T follicular helper cell (primary cell): ENCODE measurements around the gene MC4R.
"Not testable (repeated sequence)": the region's sequence is repeated elsewhere in the genome, so short reads cannot be mapped to it uniquely, and the experiment has no call there.

Experiments used
- DNase-seq: peaks from one replicate; pipeline ENCODE4 v3.0.0-alpha.2; 2020; ENCODE audit warnings: low read depth
- total RNA-seq, 2 experiments: gene quantifications; one replicate each; lab custom pipeline; 2026; lab: John Stamatoyannopoulos, UW

Gene MC4R
- total RNA-seq: 0 reads per million in 2 experiments

GRCh38 chr18:60372596-60372995 is at the start of gene MC4R:
Gene MC4R (minus strand): TSS chr18:60372775. CDS start chr18:60372349, 426 bp downstream.
- no peak for DNase-seq

DNA sequence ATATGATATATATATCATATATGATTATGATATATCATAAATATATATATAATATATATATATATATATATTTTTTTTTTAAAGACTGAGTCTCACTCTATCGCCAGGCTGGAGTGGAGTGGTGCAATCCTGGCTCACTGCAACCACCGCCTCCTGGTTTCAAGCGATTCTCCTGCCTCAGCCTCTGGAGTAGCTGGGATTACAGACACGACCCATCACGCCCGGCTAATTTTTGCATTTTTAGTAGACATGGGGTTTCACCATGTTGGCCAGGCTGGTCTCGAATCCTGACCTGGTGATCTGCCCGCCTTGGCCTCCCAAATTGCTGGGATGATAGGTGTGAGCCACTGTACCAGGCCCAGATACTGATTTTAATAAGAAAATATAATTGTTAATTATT is 49.7 kb upstream of the MC4R start:
- DNase-seq: not testable (repeated sequence)

GRCh38 chr18:60421356-60422118 is 49.0 kb upstream of the MC4R start:
- no peak for DNase-seq

DNA sequence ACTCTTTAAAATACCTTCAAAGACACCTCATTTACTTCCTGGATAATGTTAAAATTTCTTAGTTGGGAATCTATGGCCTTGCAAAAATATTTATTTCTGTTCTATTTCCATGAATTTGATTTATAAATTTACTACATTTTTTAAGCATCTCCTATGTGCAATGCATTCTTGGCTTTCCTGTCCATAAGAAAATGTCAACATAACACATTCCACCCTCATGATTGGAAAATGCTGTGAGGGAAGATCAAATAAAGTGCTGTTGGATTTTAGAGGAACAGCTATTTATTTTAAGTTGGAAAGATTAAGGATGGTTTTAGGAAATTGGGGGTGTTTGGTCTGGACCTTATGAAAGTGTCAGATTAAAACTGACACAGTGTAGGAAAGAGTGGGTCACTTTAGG is 45.4 kb upstream of the MC4R start:
- DNase-seq: no peak

DNA sequence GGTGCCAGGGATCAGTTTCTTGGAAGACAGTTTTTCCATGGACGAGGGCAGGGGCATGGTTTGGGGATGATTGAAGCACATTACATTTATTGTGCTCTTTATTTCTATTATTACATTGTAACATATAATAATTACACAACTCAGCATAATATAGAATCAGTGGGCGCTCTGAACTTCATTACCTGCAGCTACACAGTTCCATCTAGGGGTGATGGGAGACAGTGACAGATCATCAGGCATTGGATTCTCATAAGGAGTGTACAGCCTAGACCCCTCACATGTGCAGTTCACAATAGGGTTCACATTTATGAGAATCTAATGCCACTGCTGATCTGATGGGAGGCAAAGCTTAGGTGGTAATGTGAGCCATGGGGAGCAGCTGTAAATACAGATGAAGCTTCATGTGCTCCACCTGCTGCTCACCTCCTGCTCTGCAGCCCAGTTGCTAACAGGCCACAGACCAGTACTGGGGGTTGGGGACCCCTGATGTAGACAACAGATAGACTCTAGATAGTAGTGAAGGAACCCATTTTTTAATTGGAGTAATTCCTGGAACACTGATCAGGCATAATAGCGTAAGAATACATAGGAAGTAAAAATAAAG is 41.5 kb upstream of the MC4R start:
- DNase-seq: no peak

DNA sequence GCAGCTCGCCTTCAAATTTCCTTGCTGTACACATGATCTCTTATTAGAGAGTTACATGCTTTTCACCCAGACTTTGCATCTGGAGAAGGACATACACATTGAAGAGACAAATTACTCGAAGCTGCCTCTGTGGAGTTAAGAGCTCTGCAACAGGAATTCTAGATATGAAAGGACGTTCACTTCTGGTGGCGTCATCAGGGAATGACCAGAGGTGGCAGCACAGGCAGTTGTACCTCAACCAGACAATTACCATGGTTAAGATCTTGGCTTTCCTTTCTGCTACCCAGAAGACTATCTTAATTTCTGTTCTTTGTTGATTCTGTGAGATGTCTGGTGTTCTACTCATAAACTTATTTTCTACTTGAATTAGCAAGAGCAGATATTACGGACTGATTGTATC is 39.1 kb upstream of the MC4R start:
- no peak for DNase-seq

DNA sequence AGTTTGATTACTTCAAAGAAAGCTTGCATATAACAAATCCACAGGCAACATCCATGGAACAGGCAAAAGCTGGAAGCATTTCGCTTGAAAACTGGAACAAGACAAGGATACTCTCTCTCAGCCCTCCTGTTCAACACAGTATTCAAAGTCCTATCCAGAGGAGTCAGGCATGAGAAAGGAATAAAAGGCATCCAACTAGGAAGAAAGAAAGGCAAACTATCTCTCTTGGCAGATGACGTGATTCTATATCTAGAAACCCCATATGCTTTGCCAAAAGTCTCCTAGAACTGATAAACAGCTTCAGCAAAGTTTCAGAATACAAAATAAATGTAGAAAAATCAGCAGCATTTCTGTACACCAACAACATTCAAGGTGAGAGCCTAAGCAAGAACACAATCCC is 34.1 kb upstream of the MC4R start:
- no peak for DNase-seq

DNA sequence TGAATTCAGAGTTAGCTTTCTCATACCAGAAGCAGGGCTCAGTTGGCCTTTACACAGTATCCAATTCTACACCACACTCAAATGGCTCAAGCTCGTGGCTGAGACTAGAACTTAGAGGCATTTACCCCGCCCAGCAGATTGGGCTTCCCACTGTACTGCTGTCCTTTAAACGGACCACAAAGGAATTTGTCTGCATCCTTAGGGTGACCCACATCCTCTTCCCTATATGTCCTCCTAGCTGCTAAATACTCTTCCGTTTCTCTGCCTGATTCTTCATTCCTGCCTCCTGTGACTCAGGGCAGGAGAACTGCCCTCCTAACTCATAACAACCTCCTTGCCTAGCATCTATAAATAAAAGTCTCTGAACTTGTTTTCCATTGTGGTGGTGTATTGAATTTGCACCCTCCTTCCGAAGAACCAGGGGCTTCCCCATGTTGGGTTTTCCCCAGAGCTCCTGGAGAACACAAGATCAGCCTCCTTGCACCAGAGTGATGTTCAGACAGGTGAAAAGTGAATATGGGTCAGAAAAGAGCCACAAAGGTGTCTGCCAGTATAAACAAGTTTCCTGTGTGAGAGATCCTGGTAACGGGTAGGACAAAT is 32.0 kb upstream of the MC4R start:
- no peak for DNase-seq

DNA sequence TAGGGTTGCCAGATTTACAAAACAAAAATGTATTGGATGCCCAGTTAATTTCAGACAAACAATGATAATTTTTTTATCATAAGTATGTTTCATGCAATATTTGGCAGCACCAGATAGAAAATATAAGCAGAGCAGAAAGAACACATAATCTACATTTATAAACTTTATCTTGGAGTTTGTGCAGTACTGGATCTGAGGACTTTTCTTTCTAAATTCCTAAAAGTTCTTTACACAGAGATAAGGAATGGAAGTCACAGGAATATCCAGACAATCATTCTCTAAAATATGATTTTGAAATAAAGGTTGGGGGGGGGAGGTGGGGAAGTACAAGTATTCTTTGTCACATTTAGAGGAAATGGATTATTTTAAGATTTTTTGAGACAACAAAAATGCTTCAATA is 28.8 kb upstream of the MC4R start:
- no peak for DNase-seq

GRCh38 chr18:60391571-60392226 is 19.1 kb upstream of the MC4R start:
- no peak for DNase-seq

DNA sequence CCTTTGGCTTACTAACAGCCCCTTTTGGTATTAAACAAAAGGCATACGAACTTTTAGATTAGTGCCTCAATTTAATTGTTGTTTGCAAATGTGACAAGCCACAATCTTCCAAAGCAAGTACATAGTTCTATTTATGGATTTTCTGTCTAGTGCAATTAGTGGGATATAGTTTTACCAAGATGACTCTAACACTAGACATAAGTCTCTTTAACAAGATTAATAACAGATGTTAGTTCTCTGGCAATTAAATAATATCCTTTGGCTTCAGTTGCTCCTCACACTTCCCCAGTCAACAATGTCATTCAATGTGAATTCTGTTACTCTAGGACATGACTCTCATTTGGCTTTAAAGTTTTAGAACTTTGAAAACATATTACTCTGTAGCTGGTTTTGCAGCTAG is 16.7 kb upstream of the MC4R start:
- DNase-seq: no peak

DNA sequence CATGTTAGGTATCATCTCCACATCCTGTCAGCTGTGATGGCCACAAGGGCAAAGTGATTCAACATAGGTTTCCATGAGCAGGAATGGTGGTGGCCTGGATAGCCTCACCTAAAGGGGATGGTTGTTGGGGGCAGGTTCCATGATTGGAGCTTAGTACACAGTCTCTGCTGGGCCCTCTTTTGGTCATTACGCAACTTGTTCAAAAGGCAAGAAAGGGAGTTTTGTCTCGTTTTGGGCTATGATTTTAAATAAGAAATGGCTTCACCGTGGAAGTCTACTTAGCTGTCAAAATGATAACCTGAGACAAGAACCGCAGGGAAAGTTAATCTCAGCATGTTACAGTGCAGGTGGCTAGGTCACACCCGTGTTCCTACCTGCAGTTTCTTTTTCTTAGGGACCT is 13.1 kb upstream of the MC4R start:
- DNase-seq: no peak

- no peak for DNase-seq
These were observed 11.3 kb upstream of the MC4R start for GRCh38 chr18:60383893-60384292.

DNA sequence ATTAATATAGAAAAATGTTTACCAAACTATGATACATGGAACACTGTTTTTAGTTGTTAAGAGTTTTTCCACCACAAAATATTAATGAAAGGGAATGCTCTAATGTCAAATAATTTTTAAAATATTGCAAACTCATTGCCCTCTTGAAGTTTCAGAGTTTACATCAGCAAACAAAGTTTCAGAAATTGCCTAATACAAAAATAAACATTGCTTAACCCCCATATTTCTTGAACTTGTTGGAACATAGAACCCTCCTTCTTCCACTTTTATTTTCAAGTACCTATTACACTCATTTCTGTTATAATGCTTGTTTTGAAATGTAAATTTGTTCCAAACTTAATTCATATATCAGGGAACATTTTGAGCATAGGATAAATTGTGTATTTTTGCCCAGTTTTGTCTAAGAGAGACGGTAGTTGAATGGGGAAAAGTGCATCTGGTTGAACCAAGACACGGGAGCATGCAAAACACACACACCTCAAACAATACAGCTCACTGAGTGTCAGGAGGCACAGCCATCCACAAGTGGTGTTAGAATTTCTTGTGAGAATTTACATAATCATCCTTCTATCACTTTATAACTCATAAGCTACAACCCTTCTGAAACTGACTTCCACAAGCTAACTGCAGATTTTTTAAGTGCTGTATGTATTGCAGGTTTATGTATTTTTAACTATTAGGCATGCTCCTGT is 5.3 kb upstream of the MC4R start:
- no peak for DNase-seq

DNA sequence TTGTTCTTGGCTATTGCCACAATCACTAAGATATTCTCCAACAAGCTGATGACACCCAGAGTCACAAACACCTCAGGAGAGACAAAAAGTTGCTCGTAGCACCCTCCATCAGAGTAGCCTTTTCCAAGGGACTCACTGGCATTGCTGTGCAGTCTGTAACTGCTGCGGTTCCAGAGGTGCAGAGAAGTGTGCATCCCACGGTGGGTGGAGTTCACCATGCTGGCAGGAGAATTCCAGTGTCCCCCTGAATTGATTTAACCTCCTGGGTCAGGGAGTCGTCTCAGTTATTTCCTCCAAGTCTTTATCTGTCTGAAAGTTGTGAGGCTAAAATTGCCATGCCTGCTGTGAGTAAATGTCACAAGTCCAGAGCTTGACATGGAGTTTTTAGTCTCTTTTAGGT is 443 bp downstream of the MC4R start:
- DNase-seq: no peak

DNA sequence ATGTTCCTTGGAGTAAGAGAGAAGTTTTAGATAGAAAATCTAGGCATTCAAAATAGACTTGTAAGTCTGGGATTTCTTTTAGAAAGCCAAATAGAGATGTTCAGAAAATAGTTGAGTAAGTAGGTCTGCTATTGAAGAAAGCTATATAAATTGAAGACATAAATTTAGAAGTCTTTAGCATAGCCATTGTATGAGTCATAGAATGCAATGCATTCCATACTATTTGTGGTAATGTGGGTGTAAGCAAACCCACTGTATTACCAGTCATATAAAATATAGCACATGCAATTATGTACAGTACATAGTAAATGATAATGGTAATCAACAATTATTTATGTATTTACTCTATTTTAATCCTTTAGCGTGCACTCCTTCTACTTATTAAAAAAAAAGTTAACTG is 14.1 kb downstream of the MC4R start:
- DNase-seq: no peak

- DNase-seq: no peak
These were observed 21.6 kb downstream of the MC4R start for GRCh38 chr18:60350941-60351340.

- DNase-seq: no peak
These were observed 22.4 kb downstream of the MC4R start for GRCh38 chr18:60350150-60350549.

DNA sequence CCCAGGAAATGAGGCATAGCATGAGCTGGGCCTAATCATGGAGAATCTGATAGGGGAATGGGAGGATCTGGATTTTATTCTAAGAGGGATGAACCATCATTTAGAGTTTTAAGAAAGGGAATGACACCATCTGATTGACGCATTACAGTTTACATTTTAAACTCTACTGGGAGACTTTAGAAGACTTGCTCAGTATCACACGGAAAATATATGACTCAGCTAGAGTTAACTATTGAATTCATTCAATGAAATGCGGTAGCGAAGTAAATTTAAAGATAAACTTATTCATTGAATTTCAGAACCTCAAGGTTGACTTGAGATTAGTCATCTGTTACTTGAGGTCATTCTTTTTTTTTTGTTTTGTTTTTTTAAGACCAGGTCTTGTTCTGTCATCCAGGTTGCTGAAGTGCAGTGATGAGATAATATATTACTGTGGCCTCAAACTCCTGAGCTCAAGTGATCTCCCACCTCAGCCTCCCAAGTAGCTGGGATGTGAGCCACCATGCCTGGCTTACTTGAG is 25.0 kb downstream of the MC4R start:
- DNase-seq: no peak

DNA sequence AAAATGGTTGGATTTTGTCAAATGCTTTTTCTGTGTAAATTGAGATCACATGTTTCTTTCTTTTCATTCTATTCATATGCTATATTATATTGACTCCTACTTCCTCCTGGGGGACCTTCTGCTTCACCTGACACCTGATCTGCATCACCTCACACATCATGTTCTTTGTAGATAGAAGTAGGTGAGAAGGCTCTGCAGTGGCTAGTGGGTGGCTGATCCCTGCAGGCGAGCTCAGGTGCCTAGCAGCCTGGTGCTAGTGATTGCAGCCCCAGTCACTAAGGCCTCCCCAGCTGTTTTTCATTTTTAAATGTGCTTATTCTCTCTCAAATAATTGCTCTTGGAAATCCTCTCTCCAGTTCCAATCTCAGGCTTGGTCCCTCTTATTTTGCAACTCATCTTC is 33.6 kb downstream of the MC4R start:
- no peak for DNase-seq

GRCh38 chr18:60331890-60332289 is 40.7 kb downstream of the MC4R start:
- no peak for DNase-seq

- DNase-seq: no peak
These were observed 43.4 kb downstream of the MC4R start for GRCh38 chr18:60329131-60329530.
